ES-I3 (cell line): ENCODE data around the gene NES.

Experiments
- H3K36me3 ChIP-seq: 2 replicates; pipeline ENCODE4 v1.6.1; 2013; ENCODE audit warnings: mild to moderate bottlenecking, low read length, control low read depth, moderate library complexity; ENCODE audit not compliant: insufficient read depth
- H3K4me1 ChIP-seq: 2 replicates; pipeline ENCODE4 v1.6.1; 2013; ENCODE audit warnings: mild to moderate bottlenecking, control low read depth, low read length; ENCODE audit not compliant: insufficient read depth
- H3K9ac ChIP-seq: 2 replicates; pipeline ENCODE4 v1.6.1; 2013; ENCODE audit warnings: low read depth, mild to moderate bottlenecking, low read length, moderate library complexity
- H3K9me3 ChIP-seq: 2 replicates; pipeline ENCODE4 v1.6.1; 2013; ENCODE audit warnings: mild to moderate bottlenecking, low read length, moderate library complexity; ENCODE audit not compliant: control insufficient read depth, insufficient read depth

NES gene

GRCh38 chr1:156692925-156693847, 16.0 kb upstream of the NES start:
- Histone ChIP-seq H3K4me1 (peaks cover 32% of the 10 kb centered on the region), H3K9me3 (no peaks in the 10 kb centered on the region), H3K9ac (peak overlapping the region; percentile 35), H3K36me3 (no peaks in the 10 kb centered on the region)

- Histone ChIP-seq H3K9ac (peak overlapping the region; percentile 17), H3K9me3 (no peaks in the 10 kb centered on the region), H3K4me1 (peaks cover 32% of the 10 kb centered on the region), H3K36me3 (no peaks in the 10 kb centered on the region)
These were observed 15.3 kb upstream of the NES start for GRCh38 chr1:156692441-156692924.

- Histone ChIP-seq H3K4me1 (peaks cover 32% of the 10 kb centered on the region), H3K9me3 (no peaks in the 10 kb centered on the region), H3K36me3 (no peaks in the 10 kb centered on the region), H3K9ac (peak overlapping the region; percentile 17)
These were observed 14.6 kb upstream of the NES start for GRCh38 chr1:156691665-156692440.

- Histone ChIP-seq H3K9me3 (no peaks in the 10 kb centered on the region), H3K9ac (no peak overlapping the region; the same call in 1 of the 2 replicates), H3K36me3 (no peaks in the 10 kb centered on the region), H3K4me1 (peaks cover 32% of the 10 kb centered on the region)
These were observed 14.0 kb upstream of the NES start for GRCh38 chr1:156691191-156691590.

GRCh38 chr1:156690675-156691036, 13.4 kb upstream of the NES start:
- no peak overlapping the region; the same call in 1 of the 2 replicates for H3K9ac ChIP-seq
- H3K4me1 ChIP-seq = peaks cover 32% of the 10 kb centered on the region
- no peaks in the 10 kb centered on the region for H3K9me3 ChIP-seq
- no peaks in the 10 kb centered on the region for H3K36me3 ChIP-seq

GRCh38 chr1:156689953-156690674, 12.9 kb upstream of the NES start:
- no peaks in the 10 kb centered on the region for H3K9me3 ChIP-seq
- peak overlapping the region; percentile 24; the same call in 1 of the 2 replicates for H3K9ac ChIP-seq
- H3K36me3 ChIP-seq = no peaks in the 10 kb centered on the region
- H3K4me1 ChIP-seq = peaks cover 32% of the 10 kb centered on the region

- Histone ChIP-seq H3K36me3 (no peaks in the 10 kb centered on the region), H3K4me1 (peaks cover 30% of the 10 kb centered on the region), H3K9ac (peak overlapping the region; percentile 36; the same call in 1 of the 2 replicates), H3K9me3 (no peaks in the 10 kb centered on the region)
These were observed 12.1 kb upstream of the NES start for GRCh38 chr1:156689035-156689952.

GRCh38 chr1:156684227-156684782, 7.1 kb upstream of the NES start:
- H3K36me3 ChIP-seq = no peaks in the 10 kb centered on the region
- peaks cover 14% of the 10 kb centered on the region; the same call in 1 of the 2 replicates for H3K4me1 ChIP-seq
- no peak overlapping the region for H3K9ac ChIP-seq
- no peaks in the 10 kb centered on the region for H3K9me3 ChIP-seq

- peaks cover 18% of the 10 kb centered on the region; the same call in 1 of the 2 replicates for H3K4me1 ChIP-seq
- H3K9ac ChIP-seq = no peak overlapping the region
- no peaks in the 10 kb centered on the region for H3K36me3 ChIP-seq
- H3K9me3 ChIP-seq = no peaks in the 10 kb centered on the region
These were observed 5.1 kb upstream of the NES start for GRCh38 chr1:156682166-156682890.

GRCh38 chr1:156681196-156681960, 4.2 kb upstream of the NES start:
- no peaks in the 10 kb centered on the region for H3K9me3 ChIP-seq
- H3K9ac ChIP-seq = no peak overlapping the region
- H3K4me1 ChIP-seq = peaks cover 18% of the 10 kb centered on the region; the same call in 1 of the 2 replicates
- no peaks in the 10 kb centered on the region for H3K36me3 ChIP-seq

- Histone ChIP-seq H3K9ac (no peak overlapping the region), H3K4me1 (peaks cover 18% of the 10 kb centered on the region; the same call in 1 of the 2 replicates), H3K9me3 (no peaks in the 10 kb centered on the region), H3K36me3 (no peaks in the 10 kb centered on the region)
These were observed 2.8 kb upstream of the NES start for GRCh38 chr1:156680056-156680455.
